ENCODE results near the gene RBM17.

GRCh38 chr10:6083523-6084475, 5.0 kb upstream of the RBM17 start:
- TF ChIP-seq NBN (conservative IDR thresholded peaks at IDR 0.05) (no peak), CTCF (CRISPR knock-in tag; IDR thresholded peaks at IDR 0.05) (no peak), EZH2 (conservative IDR thresholded peaks at IDR 0.05; ENCODE audit: low read depth, low read length) (no peak), BCLAF1 (IDR thresholded peaks at IDR 0.05) (no peak), THRA (CRISPR knock-in tag; IDR thresholded peaks at IDR 0.05; ENCODE audit: borderline replicate concordance) (no peak), ZNF770 (CRISPR knock-in tag; IDR thresholded peaks at IDR 0.05) (no peak), ZBTB4 (CRISPR knock-in tag; IDR thresholded peaks at IDR 0.05; ENCODE audit: borderline replicate concordance) (no peak), NFIC (IDR thresholded peaks at IDR 0.05; ENCODE audit: low read length) (no peak), POLR2AphosphoS2 (IDR thresholded peaks at IDR 0.05; ENCODE audit: low read depth, low read length) (no peak), KAT2B (IDR thresholded peaks at IDR 0.05; ENCODE audit: borderline replicate concordance, low read depth, low read length) (no peak), ZNF275 (CRISPR knock-in tag; IDR thresholded peaks at IDR 0.05; ENCODE audit: borderline replicate concordance) (no peak), KDM4B (CRISPR knock-in tag; IDR thresholded peaks at IDR 0.05) (no peak), ZBTB37 (CRISPR knock-in tag; IDR thresholded peaks at IDR 0.05) (no peak)

Data from HepG2 (cell line).